Natural killer cell (primary cell): ENCODE data around the gene DNMT3L. TPM values are rescaled to one million over a fixed set of nuclear protein-coding genes. Genes with fewer than 3 reads are reported as not detected.

Source experiments
- ATAC-seq, 3 donors: fragments of 150-1000 bp in 2 of 3; fragments of 200-7000 bp in 1 of 3; cut with Tn5 transposase; 1 replicate in 1 of 3; 2 replicates in 2 of 3; pipeline ENCODE4 v1.10.0; 2021; ENCODE audit warnings: mild to moderate bottlenecking in 2 of 3, moderate library complexity in 2 of 3
- DNase-seq, 2 donors: peaks; one replicate each; pipeline versions ENCODE4 v3.0.0 to v3.0.0-alpha.2; 2013 to 2021; ENCODE audit warnings: mixed read lengths in 1 of 2
- H3K27ac ChIP-seq: one replicate; pipeline ENCODE4 v1.5.1; 2013; ENCODE audit warnings: mild to moderate bottlenecking, low read length
- H3K27me3 ChIP-seq: one replicate; pipeline ENCODE4 v1.6.1; 2013; ENCODE audit warnings: low read length; ENCODE audit not compliant: control insufficient read depth, insufficient read depth
- H3K36me3 ChIP-seq: one replicate; pipeline ENCODE4 v1.6.1; 2013; ENCODE audit warnings: low read length; ENCODE audit not compliant: control insufficient read depth, insufficient read depth
- H3K4me1 ChIP-seq: one replicate; pipeline ENCODE4 v1.6.1; 2013; ENCODE audit warnings: low read length; ENCODE audit not compliant: control insufficient read depth, insufficient read depth
- H3K4me3 ChIP-seq: one replicate; pipeline ENCODE4 v1.5.1; 2013; ENCODE audit warnings: low read length
- H3K9me3 ChIP-seq: one replicate; pipeline ENCODE4 v1.6.1; 2013; ENCODE audit warnings: low read length; ENCODE audit not compliant: control insufficient read depth, insufficient read depth
- H3K27ac Mint-ChIP-seq, 2 donors: one replicate each; pipeline ENCODE4 v1.8.0; 2022; ENCODE audit warnings: mild to moderate bottlenecking in 2 of 2, mixed read lengths in 2 of 2, moderate library complexity in 1 of 2
- H3K27me3 Mint-ChIP-seq, 2 donors: one replicate each; pipeline ENCODE4 v1.8.0; 2022; ENCODE audit warnings: low read depth in 2 of 2, mixed read lengths in 2 of 2
- H3K36me3 Mint-ChIP-seq: one replicate; pipeline ENCODE4 v1.8.0; 2022; ENCODE audit warnings: mixed read lengths
- H3K4me1 Mint-ChIP-seq, 2 donors: one replicate each; pipeline ENCODE4 v1.8.0; 2022; ENCODE audit warnings: mixed read lengths in 2 of 2
- H3K4me3 Mint-ChIP-seq: one replicate; pipeline ENCODE4 v1.8.0; 2022; ENCODE audit warnings: mild to moderate bottlenecking, moderate library complexity, mixed read lengths
- H3K9me3 Mint-ChIP-seq, 2 donors: one replicate each; pipeline ENCODE4 v1.8.0; 2022; ENCODE audit warnings: mixed read lengths in 2 of 2
- WGBS: methylation state at CpG from one replicate; pipeline ENCODE4 v1.1.7; 2013; ENCODE audit warnings: missing lambda C conversion rate; ENCODE audit not compliant: insufficient coverage; 5-methylcytosine and 5-hydroxymethylcytosine counted together
- intact Hi-C: fragments of 100-400 bp; cut with micrococcal nuclease; formaldehyde crosslinking; loops from one replicate; pipeline ENCODE4 v1.14.2; 2022
- total RNA-seq, 4 donors: library from RNA; stranded (reverse); fragments of 120-200 nt in 1 of 4; gene quantifications; one replicate each; pipeline versions ENCODE4 v1.2.3 to v1.2.4, GENCODE V29; 2013 to 2022
- TF ChIP-seq, protein P1 (sequence below): fragments of 200-600 bp; IDR thresholded peaks from one replicate; pipeline ENCODE4 v1.8.0; 2022; ENCODE audit warnings: antibody characterized with exemption

DNMT3L gene
- total RNA-seq, 3 donors from 2014 or later (not counting 1 experiment from before 2014, with no cell fraction given), result not detected

DNA sequence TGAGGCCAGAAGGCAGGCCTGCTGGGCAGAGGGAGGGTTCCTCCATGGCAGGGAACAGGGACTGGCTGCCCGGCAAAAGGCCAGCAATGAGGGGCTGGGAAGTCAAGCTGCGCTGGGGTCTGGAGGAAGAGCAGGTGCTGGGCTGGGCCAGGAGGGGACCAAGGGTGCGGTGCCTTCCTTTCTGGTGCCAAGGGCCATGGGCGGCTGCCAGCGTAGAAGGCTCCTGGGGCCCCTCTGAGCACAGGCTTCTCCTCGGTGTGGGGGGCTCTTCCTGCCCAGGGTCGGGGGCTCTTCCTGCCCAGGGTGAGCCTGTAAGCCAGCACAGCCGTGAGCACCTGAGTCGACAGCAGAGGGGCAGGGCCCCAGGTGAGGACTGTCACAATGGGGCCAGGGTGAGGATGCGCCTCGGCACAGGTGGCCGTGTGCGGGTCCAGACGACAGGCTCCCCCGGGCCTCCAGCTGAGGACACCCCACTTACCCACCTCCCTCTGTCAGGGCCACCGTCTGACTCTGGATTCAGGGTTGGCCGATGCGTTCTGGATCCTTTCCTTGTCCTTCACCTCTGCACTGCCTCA is 10.7 kb upstream of the DNMT3L start:
- peaks cover 0 to 3% of the 10 kb centered on the region in 2 donors for H3K27me3 Mint-ChIP-seq
- H3K9me3 Mint-ChIP-seq, result no peaks in the 10 kb centered on the region
- Histone ChIP-seq H3K27ac (no peak overlapping the region), H3K27me3 (no peaks in the 10 kb centered on the region), H3K36me3 (no peaks in the 10 kb centered on the region), H3K9me3 (no peaks in the 10 kb centered on the region), H3K4me3 (no peak overlapping the region), H3K4me1 (no peaks in the 10 kb centered on the region)
- TF ChIP-seq, protein P1, sequence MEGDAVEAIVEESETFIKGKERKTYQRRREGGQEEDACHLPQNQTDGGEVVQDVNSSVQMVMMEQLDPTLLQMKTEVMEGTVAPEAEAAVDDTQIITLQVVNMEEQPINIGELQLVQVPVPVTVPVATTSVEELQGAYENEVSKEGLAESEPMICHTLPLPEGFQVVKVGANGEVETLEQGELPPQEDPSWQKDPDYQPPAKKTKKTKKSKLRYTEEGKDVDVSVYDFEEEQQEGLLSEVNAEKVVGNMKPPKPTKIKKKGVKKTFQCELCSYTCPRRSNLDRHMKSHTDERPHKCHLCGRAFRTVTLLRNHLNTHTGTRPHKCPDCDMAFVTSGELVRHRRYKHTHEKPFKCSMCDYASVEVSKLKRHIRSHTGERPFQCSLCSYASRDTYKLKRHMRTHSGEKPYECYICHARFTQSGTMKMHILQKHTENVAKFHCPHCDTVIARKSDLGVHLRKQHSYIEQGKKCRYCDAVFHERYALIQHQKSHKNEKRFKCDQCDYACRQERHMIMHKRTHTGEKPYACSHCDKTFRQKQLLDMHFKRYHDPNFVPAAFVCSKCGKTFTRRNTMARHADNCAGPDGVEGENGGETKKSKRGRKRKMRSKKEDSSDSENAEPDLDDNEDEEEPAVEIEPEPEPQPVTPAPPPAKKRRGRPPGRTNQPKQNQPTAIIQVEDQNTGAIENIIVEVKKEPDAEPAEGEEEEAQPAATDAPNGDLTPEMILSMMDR, result no peak
- intact Hi-C loops, result no loop called here
- no peak overlapping the region for H3K27ac Mint-ChIP-seq
- H3K4me1 Mint-ChIP-seq, result no peaks in the 10 kb centered on the region
- WGBS, result 88% methylated on average over 18 of the region's 18 CpGs
- H3K4me3 Mint-ChIP-seq, result no peak overlapping the region
- ATAC-seq, result no peak
- no peaks in the 10 kb centered on the region for H3K36me3 Mint-ChIP-seq
- no peak for DNase-seq

DNA sequence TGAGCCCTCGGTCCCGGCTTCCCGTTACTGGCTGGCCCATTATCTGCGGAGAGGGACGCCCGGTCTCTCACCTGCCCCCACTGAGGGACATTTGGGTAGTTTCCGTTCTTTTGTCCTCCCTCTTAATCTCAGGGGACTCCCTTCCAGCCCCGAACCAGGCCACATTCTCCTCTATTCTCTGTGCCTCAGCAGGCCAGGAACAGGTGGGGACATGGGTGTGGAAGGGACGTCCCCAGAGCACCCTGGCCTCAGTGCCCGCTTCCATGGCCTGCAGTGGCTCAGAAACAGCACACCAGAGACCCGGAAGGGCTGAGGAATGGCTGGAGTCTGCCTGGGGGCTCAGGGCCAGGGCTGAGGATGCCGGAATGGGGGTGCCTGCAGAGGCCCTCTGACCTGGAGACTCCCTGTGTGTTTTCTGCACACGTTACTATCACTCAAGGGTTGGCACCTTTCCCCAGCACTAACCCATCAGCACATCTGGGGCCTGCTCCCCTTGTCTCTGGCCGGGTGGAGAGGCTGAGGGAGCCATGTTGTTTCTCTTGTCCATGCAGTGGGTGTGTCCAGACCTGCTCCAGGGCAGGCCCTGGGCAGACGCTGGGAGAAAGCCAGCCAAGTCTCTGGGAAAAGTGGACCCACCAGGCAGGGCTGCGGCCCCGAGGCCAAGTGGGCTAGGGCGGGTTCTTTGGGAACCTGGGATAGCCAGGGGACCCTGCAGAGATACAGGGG is 10.0 kb upstream of the DNMT3L start:
- H3K9me3 Mint-ChIP-seq, result no peaks in the 10 kb centered on the region

DNA sequence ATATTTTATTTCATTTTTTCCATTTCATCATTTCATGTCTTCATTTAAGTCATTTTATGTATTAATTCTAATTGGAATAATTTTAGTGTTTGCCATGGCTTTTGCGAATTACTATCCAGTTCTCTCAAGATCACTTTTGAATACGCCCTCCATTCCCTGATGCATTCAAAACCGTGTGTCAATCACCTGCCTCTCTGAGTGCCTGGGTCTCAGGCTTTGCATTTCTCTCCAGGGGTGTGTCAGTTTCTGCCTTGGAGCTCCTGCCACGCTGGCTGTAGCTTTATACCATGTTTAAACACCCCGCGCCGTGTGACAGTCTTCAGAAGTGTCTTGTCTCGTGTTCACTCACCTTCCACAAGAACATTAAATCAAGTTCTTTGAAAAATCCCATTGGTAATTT is 7.4 kb upstream of the DNMT3L start:
- Mint-ChIP-seq H3K27me3 (no peaks in the 10 kb centered on the region), H3K36me3 (no peaks in the 10 kb centered on the region), H3K27ac (no peak overlapping the region), H3K4me3 (no peak overlapping the region), H3K9me3 (no peaks in the 10 kb centered on the region), H3K4me1 (no peaks in the 10 kb centered on the region)
- DNase-seq (no peak), ATAC-seq (no peak)
- H3K27me3 ChIP-seq, result no peaks in the 10 kb centered on the region
- no peaks in the 10 kb centered on the region for H3K9me3 ChIP-seq
- intact Hi-C loops, result no loop called here
- H3K4me3 ChIP-seq, result no peak overlapping the region
- H3K27ac ChIP-seq, result no peak overlapping the region
- TF ChIP-seq, protein P1, result no peak
- WGBS, result 86% methylated on average over 8 of the region's 8 CpGs
- H3K4me1 ChIP-seq, result no peaks in the 10 kb centered on the region
- H3K36me3 ChIP-seq, result no peaks in the 10 kb centered on the region

More for the DNA sequence above, 10.0 kb upstream of the DNMT3L start:
- Histone ChIP-seq H3K36me3 (no peaks in the 10 kb centered on the region), H3K27me3 (no peaks in the 10 kb centered on the region), H3K9me3 (no peaks in the 10 kb centered on the region), H3K4me3 (no peak overlapping the region), H3K4me1 (no peaks in the 10 kb centered on the region), H3K27ac (no peak overlapping the region)
- DNase-seq (no peak), ATAC-seq (no peak)
- intact Hi-C loops, result no loop called here
- no peaks in the 10 kb centered on the region for H3K36me3 Mint-ChIP-seq
- no peak overlapping the region for H3K4me3 Mint-ChIP-seq
- H3K4me1 Mint-ChIP-seq, result no peaks in the 10 kb centered on the region
- 88% methylated on average over 17 of the region's 18 CpGs for WGBS
- H3K27me3 Mint-ChIP-seq, result peaks cover 0 to 3% of the 10 kb centered on the region in 2 donors
- no peak overlapping the region for H3K27ac Mint-ChIP-seq
- TF ChIP-seq, protein P1, result no peak
